ENCODE data around the gene ENOSF1.
"Not testable (repeated sequence)": the region's sequence is repeated elsewhere in the genome, so short reads cannot be mapped to it uniquely, and the experiment has no call there.

The ENOSF1 gene

DNA sequence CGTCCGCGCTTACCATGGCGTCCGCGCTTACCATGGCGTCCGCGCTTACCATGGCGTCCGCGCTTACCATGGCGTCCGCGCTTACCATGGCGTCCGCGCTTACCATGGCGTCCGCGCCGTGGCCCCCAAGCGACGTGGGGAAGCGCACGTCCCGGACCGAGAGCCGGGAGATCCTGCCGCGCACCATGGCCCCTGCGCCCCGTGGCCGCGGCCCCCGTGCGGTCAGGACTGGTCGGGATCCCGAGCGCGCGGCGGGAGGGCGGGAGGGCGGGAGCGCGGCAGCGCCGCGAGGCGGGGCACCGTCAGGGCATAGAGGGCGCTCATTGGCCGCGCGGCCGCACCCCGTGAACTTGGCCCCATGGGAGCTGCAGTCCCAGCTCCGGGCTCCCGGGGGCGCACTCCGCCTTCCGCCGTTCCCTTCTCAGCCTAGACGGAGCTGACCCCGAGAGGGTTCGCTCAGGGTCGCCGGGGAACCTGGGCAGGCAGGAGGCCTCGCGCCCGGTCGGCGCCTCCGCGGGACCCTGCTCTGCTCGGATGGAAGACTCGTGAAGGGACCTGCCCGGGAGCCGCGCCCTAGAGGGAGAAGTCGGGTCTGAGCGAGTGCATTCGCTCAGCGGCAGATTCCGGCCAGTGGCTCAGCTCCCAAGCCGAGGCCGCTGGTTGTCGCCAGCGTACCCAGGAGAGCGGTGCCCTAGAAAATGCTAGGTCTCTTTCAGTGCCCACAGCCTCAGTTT lies at the start of gene ENOSF1:
Gene ENOSF1 (minus strand): TSS at position 230 of the 734 bp plus-strand sequence. CDS start 43 bp downstream, at position 187.
- DNase-seq (ENCODE audit: low read depth, low spot score), result no peak

- DNase-seq (ENCODE audit: low read depth, low spot score), result not testable (repeated sequence)
These were observed 47.4 kb upstream of the ENOSF1 start for GRCh38 chr18:759864-760263.

DNA sequence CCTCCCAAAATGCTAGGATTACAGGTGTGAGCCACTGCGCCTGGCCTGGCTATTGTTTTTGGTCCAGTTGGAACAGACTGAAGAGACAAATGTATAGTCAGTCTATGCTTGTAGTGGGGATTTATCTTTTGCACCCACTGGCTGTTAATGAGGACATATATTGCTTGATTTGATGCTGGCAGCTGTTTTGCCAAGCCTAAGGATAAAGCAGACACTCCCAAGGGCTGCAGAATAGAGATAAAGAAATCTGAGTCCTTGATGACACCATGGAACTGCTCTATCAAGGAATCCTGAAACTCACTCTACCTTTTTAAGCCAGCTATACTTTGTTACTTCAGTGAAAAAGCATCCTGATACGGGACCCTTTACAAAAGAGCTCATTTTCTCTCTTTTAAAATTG lies 43.1 kb upstream of the ENOSF1 start:
- DNase-seq (ENCODE audit: low read depth, low spot score), result no peak

GRCh38 chr18:754656-755055 lies 42.2 kb upstream of the ENOSF1 start:
- no peak for DNase-seq (ENCODE audit: low read depth, low spot score)

DNA sequence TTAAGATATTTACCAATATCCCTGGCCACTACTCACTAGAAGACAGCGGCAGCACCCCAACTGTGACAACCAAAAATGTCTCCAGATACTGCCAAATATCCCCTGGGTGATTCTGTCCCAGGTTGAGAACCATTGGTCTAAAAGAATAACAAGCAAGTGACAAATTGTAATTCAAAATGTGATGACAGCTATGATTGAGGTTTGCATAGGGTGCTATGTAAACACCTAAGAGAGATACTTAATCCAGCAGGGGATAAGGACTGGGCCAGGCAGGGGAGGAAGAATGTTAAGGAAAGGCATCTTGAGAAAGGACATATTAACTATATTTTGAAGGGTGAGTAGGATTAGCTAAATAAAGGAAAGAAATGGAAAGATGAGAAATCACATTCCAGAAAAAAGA lies 38.0 kb upstream of the ENOSF1 start:
- DNase-seq (ENCODE audit: low read depth, low spot score), result no peak

DNA sequence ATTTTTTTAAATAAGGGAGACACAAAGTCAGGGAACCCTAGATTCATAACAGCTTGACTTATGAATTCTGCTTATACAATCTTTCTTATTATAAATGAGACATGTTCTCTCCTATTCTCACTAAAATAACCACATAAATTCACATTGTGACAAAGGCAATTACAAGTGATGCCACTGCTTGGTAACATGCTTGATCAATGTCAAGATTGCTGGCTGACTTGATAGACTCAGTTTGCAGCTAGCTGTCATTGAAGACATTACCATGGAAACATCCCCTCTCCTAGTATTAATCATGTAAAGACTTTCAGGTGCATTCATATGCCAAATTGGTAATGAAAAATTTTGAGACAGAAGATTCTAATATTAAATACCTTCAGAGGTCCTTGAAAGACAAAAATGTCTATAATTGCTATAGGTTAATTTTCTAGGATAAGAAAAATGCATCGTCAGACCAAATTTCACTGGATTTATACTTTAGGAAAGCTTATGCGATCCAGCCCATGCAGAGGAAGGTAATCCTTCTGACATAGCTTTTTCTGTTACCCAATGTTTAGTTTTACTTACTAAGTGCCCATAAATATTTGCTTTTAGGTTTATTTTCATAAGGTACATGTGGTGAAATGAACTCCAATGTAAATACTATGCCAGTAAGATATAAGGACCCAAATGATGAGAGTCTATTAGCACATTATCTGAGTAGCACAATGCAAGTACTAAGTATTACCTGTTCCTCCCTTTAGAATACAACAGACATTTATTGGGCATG lies 32.6 kb upstream of the ENOSF1 start:
- no peak for DNase-seq (ENCODE audit: low read depth, low spot score)

- DNase-seq (ENCODE audit: low read depth, low spot score), result no peak
These were observed 29.6 kb upstream of the ENOSF1 start for GRCh38 chr18:741931-742512.

- no peak for DNase-seq (ENCODE audit: low read depth, low spot score)
These were observed 19.9 kb upstream of the ENOSF1 start for GRCh38 chr18:732371-732770.

DNA sequence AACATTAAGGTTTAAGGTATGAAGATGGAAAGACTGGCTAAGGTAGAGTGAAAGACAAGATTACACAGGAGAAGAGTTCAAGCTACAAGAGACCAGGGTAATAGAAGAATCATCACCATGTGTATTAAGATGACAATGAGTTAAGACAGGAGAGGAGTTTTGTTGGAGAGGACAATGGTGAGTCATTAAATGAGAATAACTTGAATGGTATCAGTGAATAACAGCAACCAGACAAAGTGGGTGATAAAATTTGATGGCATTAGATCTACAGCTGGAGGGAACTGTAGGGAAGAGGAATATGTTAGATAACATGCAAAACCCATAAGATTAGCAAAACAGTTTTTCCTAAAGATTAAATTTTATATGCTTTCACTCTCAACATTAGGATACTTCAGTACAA lies 18.8 kb upstream of the ENOSF1 start:
- DNase-seq (ENCODE audit: low read depth, low spot score), result no peak

GRCh38 chr18:730692-731091 lies 18.3 kb upstream of the ENOSF1 start:
- no peak for DNase-seq (ENCODE audit: low read depth, low spot score)

DNA sequence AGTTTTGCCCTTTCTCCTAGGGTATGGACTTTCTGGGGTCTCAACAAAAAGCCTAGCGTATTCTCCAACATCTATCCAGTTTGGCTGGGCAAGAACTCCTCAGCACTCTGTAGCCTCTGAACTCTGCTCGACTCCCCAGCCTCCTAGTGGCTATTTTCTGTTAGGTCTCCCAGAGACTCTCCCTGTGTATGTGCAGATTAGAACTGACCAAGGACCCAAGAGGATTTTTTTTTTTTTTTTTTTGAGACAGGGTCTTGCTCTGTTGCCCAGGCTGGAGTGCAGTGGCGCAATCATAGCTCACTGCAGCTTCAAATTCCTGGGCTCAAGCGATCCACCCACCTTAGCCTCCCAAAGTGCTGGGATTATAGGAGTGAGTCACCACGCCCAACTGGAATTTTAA lies 17.7 kb upstream of the ENOSF1 start:
- not testable (repeated sequence) for DNase-seq (ENCODE audit: low read depth, low spot score)

DNA sequence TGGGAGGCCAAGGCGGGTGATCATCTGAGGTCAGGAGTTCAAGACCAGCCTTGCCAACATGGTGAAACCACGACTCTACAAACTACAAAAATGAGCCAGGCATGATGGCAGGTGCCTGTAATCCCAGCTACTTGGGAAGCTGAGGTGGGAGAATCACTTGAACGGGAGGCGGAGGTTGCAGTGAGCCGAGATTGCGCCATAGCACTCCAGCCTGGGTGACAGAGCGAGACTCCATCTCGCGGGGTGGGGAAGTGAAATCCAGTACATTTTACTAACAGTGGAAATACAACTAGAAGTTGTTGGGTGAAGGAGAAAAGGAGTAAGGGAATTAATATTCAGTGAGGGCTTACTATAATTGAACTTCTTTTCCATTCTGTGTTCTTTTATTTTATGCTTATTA lies 13.2 kb upstream of the ENOSF1 start:
- DNase-seq (ENCODE audit: low read depth, low spot score), result no peak

DNA sequence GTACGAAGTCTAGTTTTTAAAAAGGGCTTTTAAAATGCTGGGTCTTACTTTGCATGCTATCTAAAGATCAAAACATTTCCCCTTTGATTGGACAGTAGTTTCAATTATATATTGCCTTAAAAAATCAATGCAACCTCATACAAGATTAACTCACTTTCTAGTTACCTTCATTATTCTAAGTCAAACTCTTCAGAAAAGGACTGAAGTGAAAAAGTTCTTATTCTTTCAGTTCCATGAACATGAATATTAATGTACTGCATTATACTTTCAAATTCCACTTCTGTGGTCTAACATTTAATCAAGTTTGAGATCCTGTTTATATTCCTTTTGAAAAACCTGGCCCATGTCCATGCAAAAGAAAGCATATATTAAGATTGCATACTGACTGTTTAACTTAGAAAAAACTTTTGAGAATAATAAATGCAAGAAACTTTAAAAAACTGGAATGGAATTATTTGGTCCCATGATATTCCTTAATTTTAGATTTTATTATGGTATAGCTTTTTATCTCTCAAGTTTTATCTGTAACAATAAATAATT lies 11.2 kb upstream of the ENOSF1 start:
- no peak for DNase-seq (ENCODE audit: low read depth, low spot score)

DNA sequence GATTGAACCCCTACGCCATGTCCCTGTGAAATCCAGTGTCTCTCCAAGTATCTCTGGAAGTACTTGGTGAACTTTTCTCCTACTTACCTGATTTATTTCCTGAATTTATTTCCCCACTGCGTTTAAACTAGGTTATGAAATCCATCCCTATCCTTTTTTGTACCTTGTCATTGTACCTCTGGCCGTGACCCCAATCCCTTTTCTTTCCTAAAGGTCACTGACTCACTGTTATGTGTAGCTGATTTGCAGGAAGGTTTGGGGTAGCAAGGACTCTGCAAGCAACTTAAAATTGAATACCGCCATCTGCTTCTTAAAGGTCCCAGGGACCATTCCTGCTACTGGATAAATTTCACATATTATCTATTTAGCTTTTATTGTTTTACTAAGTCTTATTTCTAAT lies 4.6 kb upstream of the ENOSF1 start:
- no peak for DNase-seq (ENCODE audit: low read depth, low spot score)

DNA sequence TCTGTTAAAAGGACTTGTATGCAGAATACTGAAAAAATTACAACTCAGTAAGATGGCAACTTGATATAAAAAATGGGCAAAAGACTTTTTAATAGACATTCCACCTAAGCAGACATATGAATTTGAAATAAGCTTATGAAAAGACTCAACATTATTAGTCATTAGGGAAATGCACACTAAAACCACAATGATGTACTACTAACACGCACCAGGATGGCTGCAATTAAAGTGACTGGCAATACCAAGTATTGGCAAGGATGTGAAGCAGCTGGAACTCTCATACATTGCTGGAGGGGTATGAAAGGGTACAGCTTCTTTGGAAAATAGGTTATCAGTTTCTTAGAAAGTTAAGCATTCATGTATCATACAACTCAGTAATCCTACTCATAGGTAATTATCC lies 3.2 kb upstream of the ENOSF1 start:
- no peak for DNase-seq (ENCODE audit: low read depth, low spot score)

DNA sequence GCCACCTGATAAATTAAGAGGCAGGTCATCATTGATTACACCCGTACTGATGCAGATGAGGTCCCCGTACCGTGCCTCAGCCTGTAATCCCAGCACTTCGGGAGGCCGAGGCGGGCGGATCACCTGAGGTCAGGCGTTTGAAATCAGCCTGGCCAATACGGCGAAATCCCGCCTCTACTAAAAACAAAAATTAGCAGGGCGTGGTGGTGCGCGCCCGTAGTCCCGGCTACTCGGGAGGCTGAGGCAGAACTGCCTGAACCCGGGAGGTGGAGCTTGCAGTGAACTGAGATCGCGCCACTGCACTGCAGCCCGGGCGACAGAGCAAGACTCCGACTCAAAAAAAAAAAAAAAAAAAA lies 683 bp upstream of the ENOSF1 start:
- no peak for DNase-seq (ENCODE audit: low read depth, low spot score)

GRCh38 chr18:711657-712400 lies 601 bp downstream of the ENOSF1 start:
- no peak for DNase-seq (ENCODE audit: low read depth, low spot score)

- DNase-seq (ENCODE audit: low read depth, low spot score), result no peak
These were observed 1.1 kb downstream of the ENOSF1 start for GRCh38 chr18:711310-711656.

GRCh38 chr18:710418-711300 lies 1.8 kb downstream of the ENOSF1 start:
- DNase-seq (ENCODE audit: low read depth, low spot score), result no peak

GRCh38 chr18:709771-710170 lies 2.7 kb downstream of the ENOSF1 start:
- no peak for DNase-seq (ENCODE audit: low read depth, low spot score)

DNA sequence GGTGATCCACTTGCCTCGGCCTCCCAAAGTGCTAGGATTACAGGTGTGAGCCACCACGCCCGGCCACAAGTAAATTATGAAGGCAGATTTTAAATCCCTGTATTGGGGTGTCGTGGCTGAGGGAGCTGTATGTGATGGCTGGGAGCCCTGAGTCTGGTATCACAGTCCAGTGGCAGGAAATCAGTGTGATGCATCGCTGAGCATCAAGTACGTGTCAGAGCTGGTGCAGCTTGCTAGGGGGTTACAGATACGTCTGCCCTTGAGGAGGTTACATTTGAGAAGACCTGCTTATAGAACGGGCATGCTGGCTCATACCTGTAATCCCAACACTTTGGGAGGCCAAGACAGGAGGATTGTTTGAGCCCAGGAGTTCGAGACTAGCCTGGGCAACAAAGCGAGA lies 4.3 kb downstream of the ENOSF1 start:
- DNase-seq (ENCODE audit: low read depth, low spot score), result no peak

Data from brain pericyte (primary cell).